Coronary artery (tissue), 2 donors: ENCODE measurements around the gene AK8.

Experiments
- DNase-seq: peaks from one replicate; pipeline ENCODE4 v3.0.0-alpha.2; 2017; ENCODE audit warnings: low spot score
- H3K27ac ChIP-seq, 2 donors: fragments of 200-600 bp; sonication (generic); one replicate each; pipeline ENCODE4 v1.5.1; 2016 to 2019
- H3K4me3 ChIP-seq: fragments of 200-600 bp; sonication (generic); 2 replicates; pipeline ENCODE4 v1.5.1; 2016; ENCODE audit warnings: mild to moderate bottlenecking, moderate library complexity
- CTCF ChIP-seq: fragments of 200-600 bp; sonication (generic); IDR thresholded peaks from one replicate; pipeline ENCODE4 v1.5.1; 2019; ENCODE audit warnings: antibody characterized with exemption

AK8 gene

DNA sequence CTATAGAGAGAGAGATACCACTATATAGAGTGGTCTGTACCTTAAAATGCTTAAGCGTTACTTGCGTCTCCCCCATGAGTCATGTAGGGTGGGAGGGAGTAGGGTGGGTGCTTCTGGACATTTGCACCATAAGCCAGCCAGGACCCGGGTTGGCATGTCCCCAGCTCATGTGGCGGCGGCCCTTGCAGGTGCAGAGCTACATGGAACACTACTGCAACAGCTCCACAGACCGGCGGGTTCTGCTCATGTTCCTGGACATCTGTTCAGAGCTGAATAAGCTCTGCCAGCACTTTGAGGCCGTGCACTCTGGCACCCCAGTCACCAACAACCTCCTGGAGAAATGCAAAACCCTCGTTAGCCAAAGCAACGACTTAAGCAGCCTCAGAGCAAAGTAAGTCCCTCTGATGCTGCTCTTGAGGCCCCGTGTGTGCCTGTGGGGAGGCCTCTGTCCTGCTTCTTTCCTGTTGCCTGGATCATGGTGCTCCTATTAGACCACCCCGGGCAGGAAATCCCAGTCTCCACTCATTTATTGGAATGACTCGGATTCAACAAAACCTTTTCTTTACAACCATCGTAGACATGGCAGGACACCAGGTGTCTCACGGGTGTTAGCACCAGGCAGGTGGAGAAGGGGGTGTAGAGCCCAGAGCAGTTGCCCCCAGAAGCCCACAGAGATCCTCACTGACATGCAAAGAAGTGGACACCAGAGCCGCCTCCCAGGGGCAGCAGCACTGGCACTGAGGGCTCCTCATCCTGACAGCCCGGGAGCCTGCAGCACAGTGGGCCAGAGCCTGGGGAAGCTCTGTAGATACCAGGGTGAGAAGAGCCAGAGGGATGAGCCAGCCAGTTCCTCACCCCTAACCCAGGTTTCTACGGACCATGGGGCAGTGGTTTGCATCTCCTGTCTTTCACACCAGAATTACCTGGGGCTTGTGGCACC, 9.4 kb upstream of the AK8 start:
- H3K27ac ChIP-seq: no peak overlapping the region
- no peak for TF ChIP-seq CTCF
- H3K4me3 ChIP-seq: no peak overlapping the region
- no peak for DNase-seq

DNA sequence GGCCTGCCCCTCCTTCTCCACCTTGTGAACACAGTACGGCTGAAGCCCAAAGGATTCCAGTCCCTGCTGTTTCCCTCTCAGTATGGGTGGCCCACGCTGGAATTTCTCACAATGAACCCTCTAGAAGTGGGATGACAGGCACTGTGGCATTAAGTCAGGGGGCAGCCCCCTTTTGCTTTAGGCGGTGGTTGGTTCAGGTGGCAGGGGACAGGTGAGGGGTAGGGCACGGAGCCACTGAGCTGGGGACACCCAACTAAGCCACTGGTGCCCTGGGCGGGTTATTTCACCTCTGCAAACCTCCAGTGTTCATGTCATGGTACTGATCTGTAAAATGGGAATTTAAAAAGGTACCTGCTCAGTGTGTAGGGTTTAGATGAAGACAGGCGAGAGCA, 8.2 kb upstream of the AK8 start:
- no peak for TF ChIP-seq CTCF
- Histone ChIP-seq H3K4me3 (no peak overlapping the region), H3K27ac (no peak overlapping the region)
- DNase-seq: no peak

GRCh38 chr9:132885720-132886333, 7.7 kb upstream of the AK8 start:
- no peak for TF ChIP-seq CTCF
- no peak overlapping the region for H3K27ac ChIP-seq
- no peak overlapping the region for H3K4me3 ChIP-seq
- no peak for DNase-seq

DNA sequence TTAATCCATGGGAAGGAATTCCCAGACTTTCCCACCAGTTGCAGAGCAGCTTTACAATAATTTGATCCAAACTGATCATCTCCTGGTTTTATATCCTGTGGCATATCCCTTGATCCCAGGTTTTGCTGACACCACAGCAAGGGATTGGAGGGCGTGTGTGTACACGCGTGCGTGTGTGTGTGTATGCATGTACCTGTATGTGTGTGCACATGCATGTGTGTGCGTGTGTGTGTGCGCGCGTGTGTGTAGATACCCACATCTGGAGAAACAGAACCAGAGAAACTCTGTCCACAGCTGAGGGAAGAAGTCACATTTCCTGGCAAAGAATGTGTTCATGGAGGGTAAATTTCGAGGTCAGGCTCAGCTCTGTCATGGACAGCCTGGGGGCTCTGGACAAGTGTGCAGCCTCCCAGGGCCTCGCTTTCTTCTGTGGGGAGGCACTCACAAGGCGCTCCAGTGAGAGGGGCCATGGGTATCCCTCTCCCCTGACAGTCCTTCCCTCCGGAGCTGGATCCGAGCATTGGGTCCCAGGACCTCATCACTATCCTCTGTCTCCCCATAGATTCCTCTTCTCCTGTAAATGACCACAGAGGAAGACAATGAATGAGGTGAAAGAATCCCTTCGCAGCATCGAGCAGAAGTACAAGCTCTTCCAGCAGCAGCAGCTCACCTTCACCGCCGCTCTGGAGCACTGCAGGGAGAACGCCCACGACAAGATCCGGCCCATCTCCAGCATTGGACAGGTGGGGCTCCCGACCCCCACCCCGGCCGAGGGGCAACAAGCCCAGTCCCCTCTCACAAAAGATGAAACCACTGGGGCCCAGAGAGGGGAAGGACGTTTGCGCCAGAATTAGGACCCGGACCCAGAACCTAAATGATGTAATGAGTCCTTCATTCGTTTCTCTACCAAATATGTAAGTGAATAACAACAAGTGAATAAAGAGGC, 5.5 kb upstream of the AK8 start:
- Histone ChIP-seq H3K27ac (no peak overlapping the region), H3K4me3 (no peak overlapping the region)
- DNase-seq: no peak
- no peak for TF ChIP-seq CTCF

DNA sequence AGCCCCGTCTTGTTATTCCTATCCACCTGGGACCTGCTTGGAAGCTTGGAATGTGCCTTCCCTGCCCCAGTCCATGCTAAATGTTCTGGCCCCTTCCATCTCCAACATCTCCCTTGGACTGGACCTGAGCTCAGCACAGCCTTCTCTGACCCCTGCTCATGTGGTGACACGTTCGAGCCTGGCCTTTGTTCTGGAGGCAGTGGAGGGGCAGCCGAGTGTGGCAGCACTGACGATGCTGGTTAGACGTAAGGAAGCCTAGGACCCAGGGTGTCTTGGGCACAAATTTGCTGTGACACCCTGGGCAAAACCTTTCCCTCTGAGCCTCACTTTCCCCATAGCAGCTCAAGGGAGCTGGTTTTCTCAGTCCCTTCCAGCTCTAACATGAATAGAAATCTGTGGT, 4.5 kb upstream of the AK8 start:
- Histone ChIP-seq H3K27ac (no peak overlapping the region), H3K4me3 (no peak overlapping the region)
- no peak for DNase-seq
- no peak for TF ChIP-seq CTCF

- H3K4me3 ChIP-seq: no peak overlapping the region
- H3K27ac ChIP-seq: no peak overlapping the region
- no peak for DNase-seq
- TF ChIP-seq CTCF: no peak
Measured at GRCh38 chr9:132881826-132882225, 3.7 kb upstream of the AK8 start.
